ENCODE data around the gene PPP6R3. TPM values are rescaled to one million over a fixed set of nuclear protein-coding genes. Genes with fewer than 3 reads are reported as not detected.

Gene PPP6R3
- total and polyA plus RNA-seq, 2 of the 13 experiments (the other 11 are each of a cell fraction or from before 2014, with no cell fraction given) = 41.2 to 83.4 TPM

DNA sequence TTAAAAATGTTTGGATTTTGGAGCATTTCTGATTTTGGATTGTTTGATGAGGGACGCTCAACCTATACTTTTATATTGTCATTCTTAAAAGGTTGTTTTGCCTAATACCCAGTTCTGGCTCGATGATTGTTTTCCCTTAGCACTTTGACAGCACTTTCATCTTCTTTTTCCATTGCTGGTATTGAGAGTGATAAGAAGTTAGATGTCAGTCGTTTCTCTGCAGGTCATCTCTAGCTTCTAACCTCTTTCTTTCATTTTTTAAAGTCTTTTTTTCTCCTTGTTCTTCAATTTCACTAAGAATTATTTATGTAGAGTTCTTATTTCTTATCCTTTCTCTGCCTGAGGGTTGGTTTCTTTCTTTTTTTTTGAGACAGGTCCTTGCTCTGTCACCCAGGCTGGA is 18.8 kb downstream of the PPP6R3 start:
- H3K9ac ChIP-seq (ENCODE audit: insufficient read depth, low read depth, low read length) = no peak overlapping the region
- POLR2A ChIA-PET = no interaction called here
- H3K4me1 ChIP-seq (ENCODE audit: insufficient read depth, low read length) = peaks cover 44% of the 10 kb centered on the region
- intact Hi-C loops (cut with micrococcal nuclease; ENCODE audit: unreplicated experiment) = no loop called here
- in situ Hi-C loops (cut with HindIII; ENCODE audit: extremely low pct_ligation_motif_present, low pct_unique_long_range_greater_than_20kb) = no loop called here
- no peaks in the 10 kb centered on the region for H3K9me3 ChIP-seq (ENCODE audit: low read length)
- peaks cover 70% of the 10 kb centered on the region for H4K20me1 ChIP-seq (ENCODE audit: insufficient read depth, low read length)
- CTCF ChIA-PET (ENCODE audit: low intra/inter-chr PET ratio, low total read pairs) = no interaction called here
- no peak for DNase-seq (ENCODE audit: low spot score)
- H3K27ac ChIP-seq (ENCODE audit: extremely low read length, insufficient read depth, low read length) = no peak overlapping the region
- H3K4me2 ChIP-seq (ENCODE audit: low read depth, low read length) = no peak overlapping the region
- H3K36me3 ChIP-seq (replicated peaks in 1 of 2; ENCODE audit: control insufficient read depth in 1 of 2, insufficient read depth in 2 of 2, low read length in 2 of 2) = 0 out of 5 replicates have a peak, but pooled peaks cover 2 to 9% of the 10 kb centered on the region in 2 experiments
- H3K79me2 ChIP-seq (ENCODE audit: insufficient read depth, low read length) = peaks cover 83% of the 10 kb centered on the region
- TF ChIP-seq ZNF317 (CRISPR knock-in tag; IDR thresholded peaks at IDR 0.05) = peak; percentile 98
- no peak for TF ChIP-seq ZNF446 (CRISPR knock-in tag; IDR thresholded peaks at IDR 0.05)
- 89% methylated on average over 3 of the region's 3 CpGs for WGBS (ENCODE audit: low lambda C conversion rate)
- BruUV-seq (replicated peaks) = no TSS peak
- no peak for FAIRE-seq
- H2AFZ ChIP-seq (ENCODE audit: low read length) = no peak overlapping the region
- no peak overlapping the region for H3K4me3 ChIP-seq (replicated peaks in 1 of 3; ENCODE audit: insufficient read depth in 1 of 3, low read depth in 2 of 3, low read length in 3 of 3)
- no peak for ATAC-seq
- H3K27me3 ChIP-seq (ENCODE audit: control insufficient read depth in 1 of 2, insufficient read depth in 2 of 2, low read length in 2 of 2) = no peaks in the 10 kb centered on the region

DNA sequence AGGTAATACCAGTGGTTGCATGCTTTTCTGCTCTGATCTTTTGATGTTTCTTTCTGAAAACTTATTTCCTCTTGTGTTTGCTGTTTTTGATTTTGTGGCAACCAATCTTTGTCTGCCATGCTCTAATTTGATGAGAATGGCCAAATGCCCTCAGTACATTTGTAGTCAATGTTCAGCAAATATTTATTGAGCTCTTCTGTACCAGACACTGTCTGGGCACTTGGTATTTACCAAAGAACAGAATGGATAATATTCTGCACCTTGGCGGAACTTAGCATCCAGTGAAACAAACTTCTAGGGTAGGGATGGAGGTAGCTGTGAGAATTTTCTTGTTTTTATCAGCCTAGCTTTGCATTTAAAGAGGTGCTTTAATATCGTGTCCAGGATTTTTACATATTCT is 19.6 kb downstream of the PPP6R3 start:
- Histone ChIP-seq H3K4me2 (ENCODE audit: low read depth, low read length) (no peak overlapping the region), H3K27me3 (ENCODE audit: control insufficient read depth in 1 of 2, insufficient read depth in 2 of 2, low read length in 2 of 2) (no peaks in the 10 kb centered on the region), H3K4me3 (replicated peaks in 1 of 3; ENCODE audit: insufficient read depth in 1 of 3, low read depth in 2 of 3, low read length in 3 of 3) (no peak overlapping the region), H4K20me1 (ENCODE audit: insufficient read depth, low read length) (peaks cover 72% of the 10 kb centered on the region), H3K4me1 (ENCODE audit: insufficient read depth, low read length) (peaks cover 43% of the 10 kb centered on the region), H3K9ac (ENCODE audit: insufficient read depth, low read depth, low read length) (no peak overlapping the region), H3K79me2 (ENCODE audit: insufficient read depth, low read length) (peaks cover 85% of the 10 kb centered on the region), H2AFZ (ENCODE audit: low read length) (no peak overlapping the region), H3K9me3 (ENCODE audit: low read length) (no peaks in the 10 kb centered on the region), H3K36me3 (replicated peaks in 1 of 2; ENCODE audit: control insufficient read depth in 1 of 2, insufficient read depth in 2 of 2, low read length in 2 of 2) (0 out of 5 replicates have a peak, but pooled peaks cover 2 to 9% of the 10 kb centered on the region in 2 experiments), H3K27ac (ENCODE audit: extremely low read length, insufficient read depth, low read length) (no peak overlapping the region)
- ChIA-PET CTCF (ENCODE audit: low intra/inter-chr PET ratio, low total read pairs) (no interaction called here), POLR2A (no interaction called here)
- WGBS (ENCODE audit: low lambda C conversion rate) = 98% methylated on average over 2 of the region's 2 CpGs
- BruUV-seq (replicated peaks) = no TSS peak
- ATAC-seq = no peak
- intact Hi-C loops (cut with micrococcal nuclease; ENCODE audit: unreplicated experiment) (no loop called here), in situ Hi-C loops (cut with HindIII; ENCODE audit: extremely low pct_ligation_motif_present, low pct_unique_long_range_greater_than_20kb) (no loop called here)
- FAIRE-seq = no peak
- DNase-seq (ENCODE audit: low spot score) = no peak
- no peak for TF ChIP-seq NKX3-1 (CRISPR knock-in tag; IDR thresholded peaks at IDR 0.05)
- TF ChIP-seq, protein P1, sequence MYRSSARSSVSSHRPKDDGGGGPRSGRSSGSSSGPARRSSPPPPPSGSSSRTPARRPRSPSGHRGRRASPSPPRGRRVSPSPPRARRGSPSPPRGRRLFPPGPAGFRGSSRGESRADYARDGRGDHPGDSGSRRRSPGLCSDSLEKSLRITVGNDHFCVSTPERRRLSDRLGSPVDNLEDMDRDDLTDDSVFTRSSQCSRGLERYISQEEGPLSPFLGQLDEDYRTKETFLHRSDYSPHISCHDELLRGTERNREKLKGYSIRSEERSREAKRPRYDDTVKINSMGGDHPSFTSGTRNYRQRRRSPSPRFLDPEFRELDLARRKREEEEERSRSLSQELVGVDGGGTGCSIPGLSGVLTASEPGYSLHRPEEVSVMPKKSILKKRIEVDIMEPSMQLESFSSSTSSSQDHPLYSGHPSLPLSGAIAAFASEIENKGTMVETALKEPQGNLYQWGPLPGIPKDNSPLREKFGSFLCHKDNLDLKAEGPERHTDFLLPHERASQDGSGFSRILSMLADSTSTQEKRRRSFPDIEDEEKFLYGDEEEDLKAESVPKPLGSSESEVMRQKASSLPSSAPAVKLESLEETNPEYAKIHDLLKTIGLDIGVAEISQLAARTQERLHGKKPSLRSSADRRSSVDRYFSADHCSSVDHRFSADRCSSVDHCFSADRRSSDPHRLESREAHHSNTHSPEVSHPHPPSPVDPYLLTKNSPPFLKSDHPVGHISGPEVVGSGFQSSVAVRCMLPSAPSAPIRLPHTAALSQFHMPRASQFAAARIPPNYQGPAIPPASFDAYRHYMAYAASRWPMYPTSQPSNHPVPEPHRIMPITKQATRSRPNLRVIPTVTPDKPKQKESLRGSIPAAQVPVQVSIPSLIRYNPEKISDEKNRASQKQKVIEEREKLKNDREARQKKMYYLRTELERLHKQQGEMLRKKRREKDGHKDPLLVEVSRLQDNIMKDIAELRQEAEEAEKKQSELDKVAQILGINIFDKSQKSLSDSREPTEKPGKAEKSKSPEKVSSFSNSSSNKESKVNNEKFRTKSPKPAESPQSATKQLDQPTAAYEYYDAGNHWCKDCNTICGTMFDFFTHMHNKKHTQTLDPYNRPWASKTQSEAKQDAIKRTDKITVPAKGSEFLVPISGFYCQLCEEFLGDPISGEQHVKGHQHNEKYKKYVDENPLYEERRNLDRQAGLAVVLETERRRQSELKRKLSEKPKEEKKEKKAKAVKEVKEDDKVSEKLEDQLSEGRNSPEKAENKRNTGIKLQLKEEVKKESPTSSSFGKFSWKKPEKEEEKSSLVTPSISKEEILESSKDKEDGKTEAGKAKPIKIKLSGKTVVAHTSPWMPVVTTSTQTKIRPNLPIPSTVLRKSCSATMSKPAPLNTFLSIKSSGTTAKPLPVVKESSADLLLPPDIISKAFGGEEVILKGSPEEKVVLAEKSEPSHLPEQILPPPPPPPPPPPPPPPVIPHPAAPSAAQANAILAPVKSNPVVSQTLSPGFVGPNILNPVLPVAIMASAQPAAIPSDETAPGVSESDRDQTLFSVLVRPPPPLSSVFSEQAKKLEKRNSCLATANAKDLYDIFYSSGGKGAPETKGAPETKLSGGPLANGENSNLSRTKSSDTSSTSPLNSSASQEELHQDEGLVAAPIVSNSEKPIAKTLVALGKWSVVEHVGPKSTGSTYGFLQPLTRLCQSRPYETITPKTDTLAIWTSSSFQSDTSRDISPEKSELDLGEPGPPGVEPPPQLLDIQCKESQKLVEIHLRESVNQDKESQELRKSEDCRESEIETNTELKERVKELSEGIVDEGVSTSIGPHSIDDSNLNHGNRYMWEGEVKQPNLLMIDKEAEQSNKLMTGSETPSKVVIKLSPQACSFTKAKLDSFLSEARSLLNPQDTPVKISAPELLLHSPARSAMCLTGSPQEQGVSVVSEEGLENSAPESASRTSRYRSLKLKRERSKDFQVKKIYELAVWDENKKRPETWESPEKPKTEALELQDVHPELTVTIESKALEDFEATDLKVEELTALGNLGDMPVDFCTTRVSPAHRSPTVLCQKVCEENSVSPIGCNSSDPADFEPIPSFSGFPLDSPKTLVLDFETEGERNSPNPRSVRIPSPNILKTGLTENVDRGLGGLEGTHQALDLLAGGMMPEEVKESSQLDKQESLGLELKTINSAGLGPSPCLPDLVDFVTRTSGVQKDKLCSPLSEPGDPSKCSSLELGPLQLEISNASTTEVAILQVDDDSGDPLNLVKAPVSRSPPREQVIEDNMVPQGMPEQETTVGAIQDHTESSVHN (CRISPR knock-in tag; IDR thresholded peaks at IDR 0.05) = no peak
- TF ChIP-seq ZNF749 (CRISPR knock-in tag; IDR thresholded peaks at IDR 0.05; ENCODE audit: borderline replicate concordance) = no peak
- TF ChIP-seq FOXP1 (IDR thresholded peaks at IDR 0.05) = no peak
- TF ChIP-seq FOXP1 (CRISPR knock-in tag; IDR thresholded peaks at IDR 0.05) = no peak
- no peak for TF ChIP-seq CAMTA2 (CRISPR knock-in tag; IDR thresholded peaks at IDR 0.05; ENCODE audit: borderline replicate concordance)
- TF ChIP-seq RFX3 (CRISPR knock-in tag; IDR thresholded peaks at IDR 0.05) = no peak
- TF ChIP-seq ZNF629 (CRISPR knock-in tag; conservative IDR thresholded peaks at IDR 0.05) = no peak
- no peak for TF ChIP-seq IKZF4 (CRISPR knock-in tag; IDR thresholded peaks at IDR 0.05; ENCODE audit: borderline replicate concordance, low read depth, not compliant biosample characterization)
- no peak for TF ChIP-seq ZNF501 (CRISPR knock-in tag; IDR thresholded peaks at IDR 0.05)
